Fibroblast of villous mesenchyme (primary cell): ENCODE measurements around the gene LPAR3. TPM values are rescaled to one million over a fixed set of nuclear protein-coding genes. Genes with fewer than 3 reads are reported as not detected.
A peak's percentile ranks its signal among the peaks of the same experiment; 100 is the strongest.

Experiments
- DNase-seq: peaks from one replicate; pipeline ENCODE4 v3.0.0-alpha.2; 2010; ENCODE audit warnings: low read depth
- H3K4me3 ChIP-seq: 2 replicates; pipeline ENCODE4 v1.5.1; 2011; ENCODE audit warnings: low read depth, mild to moderate bottlenecking, low read length
- CTCF ChIP-seq: IDR thresholded peaks from 2 replicates; pipeline ENCODE4 v1.5.1; 2012; ENCODE audit warnings: low read depth, mild to moderate bottlenecking, low read length; ENCODE audit not compliant: insufficient read depth
- total RNA-seq: library from RNA; depleted of rRNA; stranded (reverse); fragments of >200 nt; gene quantifications from 2 replicates; pipeline ENCODE4 v1.2.3, GENCODE V29; 2012

Gene LPAR3
- total RNA-seq, 1 donor = 2.6 TPM

- no peak for DNase-seq
- H3K4me3 ChIP-seq = no peak overlapping the region
- no peak for TF ChIP-seq CTCF
These were observed 62.9 kb downstream of the LPAR3 start for GRCh38 chr1:84830136-84830535.

DNA sequence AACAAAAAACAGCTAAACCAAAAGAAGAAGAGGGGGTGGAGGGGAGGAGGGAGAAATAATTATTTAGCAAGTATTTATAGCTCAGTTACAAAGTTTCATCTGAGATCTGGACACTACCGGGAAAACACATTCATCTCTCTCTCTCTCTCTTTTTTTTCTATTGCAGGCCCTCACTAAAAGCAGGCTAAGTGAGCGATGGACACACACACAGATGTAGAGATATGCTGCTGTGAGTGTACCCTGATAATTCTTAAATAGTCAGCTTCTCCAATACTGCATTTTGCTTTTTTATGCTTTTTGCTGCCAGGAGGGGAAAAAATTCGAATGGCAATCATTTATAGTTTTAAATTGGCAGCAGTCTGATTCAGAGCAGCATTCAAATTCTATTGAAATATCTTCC lies 65.0 kb downstream of the LPAR3 start:
- TF ChIP-seq CTCF = no peak

DNA sequence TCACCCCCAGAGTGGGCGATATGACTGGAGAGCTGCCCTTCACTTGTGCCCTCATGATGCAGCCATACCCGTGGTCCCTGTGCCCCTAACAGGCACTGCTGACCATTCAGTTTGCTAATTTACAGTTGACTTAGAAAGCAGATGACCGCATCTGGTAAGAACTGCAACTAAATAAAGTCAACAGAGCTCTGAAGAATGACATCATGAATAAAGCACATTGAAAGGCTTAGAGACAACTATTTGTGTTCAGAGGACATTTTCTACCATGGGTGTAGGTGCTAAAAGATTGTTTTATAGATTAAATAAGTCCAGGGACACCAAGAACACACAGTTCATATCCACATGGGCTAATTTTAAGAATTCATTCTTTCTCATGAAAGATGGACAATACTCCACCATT lies 65.5 kb downstream of the LPAR3 start:
- no peak for DNase-seq
- TF ChIP-seq CTCF = no peak
- no peak overlapping the region for H3K4me3 ChIP-seq

More for the DNA sequence above, 65.0 kb downstream of the LPAR3 start:
- DNase-seq = no peak
- H3K4me3 ChIP-seq = no peak overlapping the region

DNA sequence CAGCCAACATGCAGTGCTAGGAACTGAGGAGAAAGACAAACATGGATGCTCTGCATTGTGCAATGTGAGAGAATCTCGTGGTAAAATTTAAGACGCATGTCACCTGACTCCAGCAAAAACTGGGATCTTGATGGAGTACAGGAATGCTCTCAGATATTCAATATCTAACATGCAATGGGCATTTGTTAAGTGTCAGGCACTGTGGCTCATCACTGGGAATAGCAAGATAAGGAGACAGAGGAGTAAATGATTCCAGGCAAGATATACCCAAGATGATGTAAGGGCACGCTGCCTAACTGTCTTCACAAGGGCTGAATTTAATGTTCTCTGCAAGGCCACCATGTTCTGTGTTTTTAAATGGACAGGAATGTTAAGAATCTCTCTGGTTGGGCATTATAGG lies 67.8 kb downstream of the LPAR3 start:
- no peak for TF ChIP-seq CTCF
- DNase-seq = no peak
- H3K4me3 ChIP-seq = no peak overlapping the region

DNA sequence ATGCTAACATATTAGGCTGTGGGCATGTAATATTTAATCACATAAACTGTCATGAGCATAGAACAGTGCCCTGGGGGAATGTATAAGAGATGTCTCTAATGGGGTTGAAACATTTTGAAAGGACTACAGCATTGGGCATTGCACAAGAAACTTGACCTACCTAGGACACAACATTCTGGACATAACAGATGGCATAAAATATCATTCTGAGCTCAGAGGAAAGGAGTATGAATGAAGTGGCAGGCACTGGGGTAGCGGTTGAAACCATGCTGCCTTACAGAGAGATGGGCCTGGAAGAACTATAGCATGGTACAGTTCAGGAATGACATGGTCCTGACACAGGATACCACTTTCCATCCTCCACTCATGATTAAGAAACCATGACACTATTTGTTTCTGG lies 69.0 kb downstream of the LPAR3 start:
- no peak for DNase-seq
- no peak overlapping the region for H3K4me3 ChIP-seq
- no peak for TF ChIP-seq CTCF

GRCh38 chr1:84823511-84823910 lies 69.5 kb downstream of the LPAR3 start:
- peak; percentile 55 for DNase-seq
- H3K4me3 ChIP-seq = no peak overlapping the region
- no peak for TF ChIP-seq CTCF

- no peak overlapping the region for H3K4me3 ChIP-seq
- no peak for TF ChIP-seq CTCF
- DNase-seq = no peak
These were observed 82.7 kb downstream of the LPAR3 start for GRCh38 chr1:84810343-84810742.
